NCI-H1092 (cell line): ENCODE results near the gene PDE6B.
"Not testable (repeated sequence)": the region's sequence is repeated elsewhere in the genome, so short reads cannot be mapped to it uniquely, and the experiment has no call there.

Experiments
- DNase-seq: peaks from one replicate; lab custom pipeline; 2025; lab: John Stamatoyannopoulos, UW

PDE6B gene

DNA sequence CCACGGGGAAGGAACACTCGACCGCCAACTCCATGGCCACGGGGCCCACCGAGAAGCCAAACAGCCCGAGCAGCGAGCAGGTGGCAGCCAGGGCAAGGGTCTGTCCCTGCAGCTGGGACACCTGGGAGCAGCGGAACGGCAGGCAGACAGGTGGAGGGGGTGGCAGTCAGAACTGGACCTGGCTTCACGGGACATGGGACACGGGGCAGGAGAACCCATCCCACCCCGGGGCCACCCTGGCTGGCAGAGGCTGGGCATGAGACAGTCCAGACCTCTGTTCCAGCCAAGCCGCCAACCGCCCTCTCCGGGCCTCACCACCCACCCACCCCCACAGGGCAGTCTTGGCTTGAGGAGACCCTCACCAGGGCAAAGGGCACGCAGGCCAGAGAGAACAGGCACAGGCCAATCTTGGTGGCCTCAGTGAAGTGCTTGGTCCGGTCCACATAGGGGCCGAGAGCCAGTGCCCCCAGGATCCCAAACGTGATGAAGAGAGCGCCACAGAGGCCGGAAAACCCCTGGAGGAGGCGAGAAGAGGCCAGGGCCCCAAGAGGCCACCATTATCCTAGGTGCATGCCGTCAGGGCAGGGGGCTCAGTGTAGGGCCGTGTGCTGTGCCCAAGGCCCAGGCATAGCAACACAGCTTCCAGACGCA lies 58.0 kb downstream of the PDE6B start:
- DNase-seq, result no peak

DNA sequence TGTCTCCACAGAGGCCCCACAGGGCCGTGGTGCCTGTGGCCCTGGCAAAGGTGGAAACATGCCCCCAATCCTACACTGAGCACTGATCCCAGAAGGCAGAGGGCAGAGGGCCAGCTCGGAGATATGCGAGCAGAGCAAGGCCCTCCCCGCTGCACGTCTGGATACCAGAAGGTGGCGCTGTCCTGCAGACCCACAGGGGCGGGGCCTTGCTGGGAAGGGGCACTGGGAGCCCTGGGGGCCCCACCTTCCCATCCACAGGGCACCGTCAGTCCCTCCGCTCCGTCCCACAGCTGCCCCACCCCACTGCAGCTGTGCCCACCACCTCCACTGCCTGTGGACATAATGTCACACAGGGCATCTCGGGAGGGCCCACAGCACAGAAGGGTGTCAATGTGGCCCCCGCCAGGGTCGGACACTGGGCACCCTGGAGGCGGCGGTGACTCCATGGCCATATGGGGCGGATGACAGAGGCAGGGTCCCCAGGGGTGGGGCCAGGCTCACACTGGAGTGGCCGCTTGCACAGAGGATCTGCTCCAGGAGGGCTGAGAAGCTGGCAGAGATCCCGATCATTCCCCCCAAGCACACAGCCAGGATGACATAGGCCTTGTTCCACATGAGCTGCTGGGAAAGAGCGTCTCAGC lies 58.7 kb downstream of the PDE6B start:
- peak; percentile 73 for DNase-seq

DNA sequence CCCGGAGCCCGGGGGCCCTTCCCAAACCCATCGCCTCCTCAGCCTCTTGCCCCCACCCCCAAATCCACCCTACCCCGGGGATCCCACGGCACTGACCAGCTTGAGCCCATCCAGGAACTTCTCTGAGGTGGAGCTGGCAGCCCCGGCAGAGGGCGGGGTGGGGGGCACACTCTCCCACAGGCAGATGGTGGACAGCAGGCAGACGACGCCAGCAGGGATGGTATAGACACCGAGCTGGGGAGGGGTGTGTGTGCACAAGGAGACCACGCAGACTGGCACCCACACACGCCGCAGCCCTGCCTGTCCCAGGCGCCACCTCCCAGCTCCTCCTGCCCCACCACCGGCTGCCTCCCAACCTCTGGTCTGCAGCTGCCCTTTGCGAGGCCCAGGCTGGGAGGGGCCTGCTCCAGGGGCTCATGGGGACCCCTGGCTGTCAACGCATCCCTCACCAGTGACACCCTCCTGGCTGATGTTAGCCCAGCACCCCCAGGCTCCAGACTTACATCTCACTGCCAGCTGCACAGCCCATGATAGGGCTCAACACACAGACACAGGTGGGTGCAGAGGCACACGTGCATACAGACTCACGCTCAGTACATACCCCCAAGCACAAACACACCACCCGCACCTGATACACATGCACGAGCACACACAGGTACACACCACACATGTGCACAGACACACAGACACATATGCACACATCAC lies 59.4 kb downstream of the PDE6B start:
- DNase-seq, result no peak

DNA sequence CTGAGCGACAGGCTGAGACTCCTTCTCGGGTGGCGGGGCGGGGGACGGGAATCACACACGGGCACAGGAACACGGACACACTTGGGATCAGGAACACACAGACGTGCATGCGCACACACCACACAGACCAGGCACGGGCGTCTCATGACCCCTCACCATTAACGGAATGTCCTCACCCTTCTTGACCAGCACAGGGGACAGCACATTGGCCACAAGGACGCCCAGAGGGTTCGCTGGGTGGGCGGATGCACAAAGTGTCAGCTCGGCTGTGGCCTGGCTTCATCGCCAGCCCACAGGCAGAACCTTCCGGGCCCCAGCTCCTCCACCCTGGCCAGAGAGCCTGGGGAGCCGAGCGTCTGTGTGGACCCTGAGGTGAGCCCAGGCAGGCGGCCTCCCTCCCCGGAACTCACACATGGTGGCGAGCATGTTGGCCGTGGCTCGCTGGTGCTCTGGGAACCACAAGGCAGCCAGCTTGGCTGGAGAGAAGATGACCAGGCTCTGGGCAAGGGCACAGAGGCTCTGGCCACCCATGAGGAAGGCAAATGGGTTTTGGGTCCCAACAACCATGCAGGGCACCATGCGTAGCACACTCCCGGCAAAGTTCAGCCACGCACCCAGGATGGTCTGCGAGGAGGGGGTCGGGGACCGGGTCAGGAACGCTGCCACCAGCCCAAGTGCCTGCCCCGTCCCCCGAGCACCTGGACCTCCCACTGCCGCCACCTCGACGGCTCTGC lies 60.5 kb downstream of the PDE6B start:
- no peak for DNase-seq

DNA sequence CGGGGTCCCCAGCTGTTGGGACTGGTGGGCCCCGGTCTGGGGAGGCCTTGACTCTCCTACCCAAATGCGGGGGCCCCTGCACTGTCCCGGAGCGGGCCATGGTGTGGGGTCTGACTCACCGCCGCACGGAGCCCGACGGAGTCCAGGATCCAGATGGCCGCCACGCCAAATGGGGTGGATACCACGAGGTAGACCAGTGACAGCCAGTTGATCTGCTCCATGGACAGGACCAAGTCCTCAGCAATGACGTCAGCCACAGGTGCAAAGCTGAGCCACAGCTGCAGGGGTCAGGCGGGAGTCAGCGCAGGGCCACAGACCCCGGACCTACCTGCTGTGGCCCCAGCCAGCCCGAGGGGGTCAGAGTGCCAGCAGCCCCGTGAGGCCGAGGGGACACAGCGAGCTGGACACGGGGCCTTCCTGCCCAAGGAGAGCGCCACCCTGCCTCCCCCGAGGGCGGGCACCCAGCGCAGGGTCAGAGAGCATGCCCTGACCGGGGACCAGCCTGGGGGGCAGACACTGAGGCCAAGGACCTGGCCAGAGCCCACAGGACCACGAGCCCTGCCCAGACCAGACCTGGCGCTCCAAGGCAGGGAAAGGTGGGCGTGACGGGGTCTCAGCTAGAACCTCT lies 61.2 kb downstream of the PDE6B start:
- no peak for DNase-seq

DNA sequence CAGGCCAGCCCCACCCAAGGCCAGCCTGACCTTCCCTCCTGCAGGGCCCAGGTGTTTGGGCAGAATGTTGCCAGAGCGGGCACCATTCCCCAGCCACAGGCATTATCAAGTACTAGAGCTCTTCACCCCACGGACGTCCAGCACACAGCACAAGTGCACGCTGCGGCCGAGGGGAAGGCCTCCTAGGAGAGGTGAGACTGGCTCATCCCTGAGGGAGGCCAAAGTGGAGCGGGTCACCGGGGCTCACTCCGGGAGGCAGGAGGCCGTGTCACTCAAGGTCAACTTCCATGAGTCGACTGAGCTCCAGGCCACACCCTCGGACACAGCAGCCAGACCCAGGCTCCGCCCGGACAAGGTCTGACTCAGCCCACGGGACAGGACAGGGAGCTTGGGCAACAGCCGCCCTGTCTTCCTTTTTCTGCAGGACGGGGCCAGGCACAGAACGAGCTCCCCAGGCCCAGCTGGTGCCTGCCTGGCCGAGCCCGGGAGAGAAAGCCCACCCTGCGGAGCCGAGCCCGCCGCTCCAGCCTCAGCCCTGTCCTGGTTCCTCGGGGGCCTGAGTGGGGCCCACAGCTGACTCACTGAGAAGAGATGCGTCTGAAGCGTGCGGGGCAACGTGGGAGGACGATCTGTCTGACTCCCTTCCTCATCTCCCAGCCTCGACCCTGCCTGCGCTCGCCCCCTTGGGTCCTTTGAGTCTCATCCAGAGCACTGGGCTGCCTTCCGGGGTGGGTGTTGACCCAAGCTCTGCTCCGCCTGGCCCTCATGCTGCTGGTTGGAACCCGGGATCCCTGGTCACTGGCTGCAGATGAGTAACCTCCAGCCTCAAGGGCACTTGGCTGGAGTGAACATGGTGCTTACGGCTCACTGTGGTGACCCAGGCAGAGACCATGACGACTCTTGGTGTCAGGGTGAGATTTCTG lies 61.9 kb downstream of the PDE6B start:
- no peak for DNase-seq

DNA sequence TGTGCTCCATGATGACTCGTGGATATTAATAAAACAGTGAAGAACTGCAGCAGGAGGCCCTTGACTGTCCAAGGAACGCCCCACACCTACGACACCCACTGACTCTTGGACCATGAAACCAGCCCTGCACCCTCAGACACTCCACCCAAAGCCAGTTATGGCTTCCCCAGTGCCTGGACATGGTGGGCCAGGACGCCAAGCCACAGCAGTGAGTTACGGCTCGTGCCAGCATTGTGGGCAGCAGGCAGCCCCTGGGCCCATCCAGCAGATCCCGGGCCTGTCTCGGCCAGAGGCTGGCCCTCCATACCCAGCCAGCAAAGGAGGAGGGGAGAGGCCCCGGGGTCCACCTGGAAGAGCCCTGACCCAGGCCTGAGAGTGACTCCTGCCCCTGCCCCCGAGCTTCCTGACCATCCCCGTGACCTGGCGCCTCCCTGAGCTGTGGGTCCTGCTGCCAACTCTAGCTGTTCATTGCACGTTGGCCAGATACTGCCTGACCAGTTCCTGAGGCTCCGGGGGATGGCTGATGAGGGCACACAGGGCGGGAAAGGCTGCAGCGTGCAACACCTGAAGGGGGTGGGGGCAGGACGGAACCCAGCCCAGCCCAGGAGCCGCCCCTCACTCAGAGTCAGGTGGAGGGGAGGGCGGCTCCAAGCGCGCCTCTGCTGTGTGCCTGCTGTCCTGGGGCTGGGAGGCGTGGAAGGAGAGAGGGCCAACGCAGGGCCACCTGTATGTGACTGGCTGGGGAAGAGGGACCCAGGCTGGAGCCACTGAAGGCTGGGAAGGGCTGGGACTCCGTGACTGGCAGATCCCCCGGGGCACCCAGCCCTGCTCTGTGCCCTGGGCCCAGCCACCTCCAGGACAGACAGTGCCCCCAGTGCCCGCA lies 62.8 kb downstream of the PDE6B start:
- no peak for DNase-seq

DNA sequence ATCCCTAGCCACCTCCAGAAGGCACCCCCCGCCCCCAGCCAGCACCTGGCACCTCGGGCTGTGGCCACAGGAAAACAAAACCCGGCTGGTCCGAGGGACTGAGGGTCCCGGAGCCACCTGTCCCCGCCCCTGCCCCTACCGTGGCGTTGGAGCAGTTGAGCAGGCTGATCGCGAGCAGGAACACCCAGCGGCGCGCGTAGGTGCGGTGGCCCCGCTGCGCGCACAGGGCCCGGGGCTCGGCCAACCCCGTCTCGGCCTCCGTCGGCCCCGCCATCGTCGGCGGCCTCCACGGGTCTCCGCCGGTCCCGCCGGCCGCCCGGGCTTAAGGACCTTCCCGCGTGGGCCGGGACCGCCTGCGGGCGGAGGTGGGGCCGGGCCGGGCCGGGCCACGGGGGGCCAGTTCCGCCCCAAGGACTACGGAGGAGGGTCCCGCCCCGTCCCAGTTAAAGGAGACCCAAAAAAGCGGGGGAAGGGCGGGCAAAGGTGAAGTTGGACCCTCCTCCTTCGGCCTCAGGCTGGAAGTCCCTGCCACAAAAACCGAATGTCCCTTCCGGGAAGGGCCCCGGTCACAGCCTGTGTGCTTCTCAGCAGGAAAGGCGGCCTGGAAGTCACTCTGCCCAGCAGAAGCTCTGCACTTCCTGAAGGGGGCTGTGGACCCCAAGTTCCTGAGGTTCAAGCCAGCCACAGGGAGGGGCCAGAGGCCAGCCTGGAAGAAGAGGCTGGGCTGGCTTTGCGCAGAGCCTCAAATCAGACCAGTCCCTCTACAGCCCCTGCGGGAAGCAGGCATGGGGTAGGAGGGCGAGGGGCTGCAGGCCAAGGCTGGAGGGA lies 63.7 kb downstream of the PDE6B start, which contains the start of gene SLC49A3:
SLC49A3 (minus strand) TSS at position 298 of the 828 bp plus-strand sequence; CDS start at position 274, 24 bp downstream.
- DNase-seq, result no peak

DNA sequence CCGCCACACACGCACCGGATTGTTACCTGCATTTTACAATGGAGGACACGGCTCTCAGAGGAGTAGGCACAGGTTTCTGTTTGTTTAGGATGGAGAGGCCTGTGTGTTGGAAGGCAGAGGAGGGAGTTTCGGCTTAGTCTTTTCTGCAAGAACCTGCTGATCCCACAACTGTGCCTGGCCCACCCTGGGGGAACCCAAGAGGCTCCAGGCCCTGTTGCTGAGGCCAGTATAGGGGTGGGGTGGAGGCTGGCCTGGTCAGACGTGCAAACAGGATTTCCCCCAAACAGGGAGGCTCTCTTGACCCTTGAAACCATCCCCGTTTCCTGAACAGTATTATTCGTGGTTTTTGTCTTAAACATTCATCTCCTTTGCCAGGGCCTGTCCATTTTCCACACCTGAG lies 64.3 kb downstream of the PDE6B start:
- no peak for DNase-seq

DNA sequence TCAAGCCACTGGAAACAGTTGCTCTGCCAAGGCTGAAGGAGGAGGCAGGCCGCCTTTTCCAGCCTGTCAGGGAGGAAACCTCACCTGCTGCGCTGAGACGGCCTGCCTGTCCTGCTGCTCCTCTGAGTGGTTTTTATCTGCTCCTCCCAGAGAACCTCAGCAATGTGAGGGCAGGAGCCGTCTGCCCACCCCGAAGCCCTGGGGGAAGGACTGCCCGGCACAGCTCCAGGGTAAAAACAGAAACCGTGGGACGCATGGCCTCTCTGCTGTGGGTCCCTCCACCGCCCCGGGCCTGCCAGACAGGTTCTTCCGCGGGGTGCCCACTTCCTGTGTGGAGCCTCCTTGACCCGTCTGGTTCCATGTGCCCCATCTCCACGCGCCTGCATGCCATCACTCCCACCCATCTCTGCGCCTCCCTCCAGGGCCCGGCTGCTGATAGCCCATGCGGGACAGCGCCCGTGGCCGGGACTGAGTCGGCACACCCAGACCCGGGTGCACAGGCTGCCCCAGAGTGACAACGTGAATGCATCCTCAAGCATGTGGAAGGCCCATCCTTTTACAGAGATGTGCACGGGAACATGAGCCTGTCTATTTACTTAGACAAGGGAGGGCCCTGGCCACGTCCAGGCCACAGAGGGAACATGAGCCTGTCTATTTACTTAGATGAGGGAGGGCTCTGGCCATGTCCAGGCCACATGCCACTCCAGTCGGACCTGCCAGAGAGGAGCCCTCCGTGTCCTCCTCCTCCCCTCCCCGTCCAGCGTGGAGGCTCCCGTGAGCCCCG lies 67.6 kb downstream of the PDE6B start:
- DNase-seq, result no peak

DNA sequence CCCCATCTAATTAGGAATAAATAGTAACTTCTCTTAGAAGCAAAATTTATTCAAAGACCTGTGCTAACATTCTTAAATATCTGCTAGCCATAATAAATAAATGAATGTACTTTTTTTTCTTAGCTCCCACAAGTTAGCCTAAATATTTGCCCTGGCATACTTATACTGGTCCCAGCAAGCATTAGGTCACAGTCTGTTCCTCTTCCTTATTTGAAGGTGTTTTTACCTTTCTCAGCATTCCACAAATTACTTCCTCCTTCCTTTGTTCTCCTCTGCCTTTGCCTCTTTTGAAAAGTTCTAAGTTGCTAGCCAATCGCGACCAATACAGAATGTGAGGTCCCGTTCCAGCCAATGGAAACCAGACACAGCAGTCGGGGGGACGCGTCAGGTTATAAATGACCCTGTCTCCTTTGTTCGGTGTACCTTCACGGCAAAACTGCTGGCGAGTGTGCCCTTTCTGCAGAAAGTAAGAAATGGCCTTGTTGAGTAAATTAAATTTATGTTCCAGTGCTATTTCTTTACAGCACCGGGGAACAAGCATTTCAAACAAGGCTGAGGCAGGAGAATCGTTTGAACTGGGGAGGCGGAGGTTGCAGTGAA lies 69.1 kb downstream of the PDE6B start:
- DNase-seq, result not testable (repeated sequence)

DNA sequence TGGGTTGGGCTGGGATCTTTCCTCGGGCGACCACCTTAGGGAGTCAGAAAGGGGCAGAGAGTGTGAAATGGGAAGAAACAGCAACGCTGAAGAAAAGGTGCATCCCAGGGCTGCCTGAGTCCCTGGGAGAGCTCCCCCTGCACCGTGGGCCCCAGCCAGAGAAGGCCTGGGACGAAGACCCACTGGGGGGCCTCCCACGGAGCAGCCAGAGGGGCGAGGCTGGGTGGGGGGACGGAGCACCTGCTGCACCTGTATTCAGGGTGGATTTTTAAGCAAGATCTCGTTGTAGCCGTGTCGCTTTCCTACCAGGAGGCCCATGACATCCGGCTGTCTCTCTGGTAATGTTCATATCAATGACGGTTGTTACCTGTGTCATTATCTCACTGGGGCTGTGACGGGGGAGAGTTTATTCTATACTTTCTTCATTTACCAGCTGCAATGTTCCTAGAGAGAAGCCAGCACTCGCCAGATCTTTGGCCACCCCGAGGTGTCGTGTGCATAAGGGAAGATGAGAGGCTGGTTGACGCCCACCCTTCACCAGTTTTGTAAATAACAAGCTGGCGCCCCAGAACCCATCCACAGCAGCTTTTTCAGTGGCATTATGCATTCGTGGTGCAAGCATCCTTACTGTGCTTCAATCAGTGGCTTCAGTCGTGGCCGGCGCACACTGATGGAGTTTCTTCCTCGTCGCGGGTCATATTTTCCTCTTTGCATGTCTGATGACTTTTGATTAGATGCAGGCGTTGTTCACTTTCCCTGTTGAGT lies 74.6 kb downstream of the PDE6B start:
- no peak for DNase-seq

DNA sequence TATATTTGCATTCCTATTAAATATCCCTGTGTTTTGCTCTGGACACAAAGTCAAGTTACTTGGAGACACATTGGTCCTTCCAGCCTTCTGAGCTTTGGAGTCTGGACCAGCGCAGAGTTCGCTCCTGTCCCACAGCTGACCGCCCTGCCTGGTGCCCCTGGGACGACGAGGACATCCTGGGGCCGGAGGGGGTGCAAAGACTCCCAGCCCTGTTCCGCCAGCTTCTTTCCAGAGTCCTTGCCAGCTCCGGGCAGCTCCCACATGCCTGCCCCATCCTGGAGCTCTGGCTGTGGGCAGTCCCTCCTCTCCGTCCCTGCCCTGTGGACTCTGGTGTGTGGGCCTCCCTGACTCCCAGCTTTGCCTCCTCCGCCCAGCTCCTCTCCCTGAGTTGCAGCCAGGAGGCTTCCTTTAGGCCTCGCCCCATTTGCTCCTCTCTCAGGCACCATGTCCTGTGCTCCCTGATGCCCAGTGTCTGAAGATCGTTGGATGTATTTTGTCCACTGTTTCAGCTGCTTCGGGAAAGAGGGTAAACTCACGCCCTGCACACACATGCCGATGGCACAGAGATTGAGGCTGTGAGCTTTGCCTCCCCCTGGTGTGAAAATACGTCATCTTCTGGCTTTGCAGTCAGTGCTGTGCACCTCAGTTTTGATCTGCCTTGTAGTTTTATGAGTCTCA lies 75.4 kb downstream of the PDE6B start:
- no peak for DNase-seq

DNA sequence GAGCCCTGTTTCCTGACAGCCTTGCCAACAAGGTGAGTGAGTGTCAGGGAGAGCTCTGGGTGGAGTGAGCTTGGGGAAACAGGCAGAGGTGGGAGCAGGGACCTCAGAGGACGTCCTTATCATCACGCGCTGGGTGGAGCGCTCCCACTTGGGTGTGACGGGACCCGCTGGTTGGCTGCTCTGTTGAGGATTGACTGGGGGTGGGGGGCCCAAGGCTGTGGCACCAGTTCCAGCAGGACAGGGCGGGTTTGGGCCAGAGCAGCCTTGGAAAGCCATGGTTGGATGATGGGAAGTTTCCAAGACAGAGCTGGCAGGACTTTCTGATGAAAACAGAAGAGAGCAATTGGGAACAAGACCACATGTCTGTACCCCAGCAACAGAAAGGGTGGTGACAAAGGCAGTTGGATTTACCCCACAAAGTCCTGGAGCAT lies 77.3 kb downstream of the PDE6B start:
- no peak for DNase-seq

DNA sequence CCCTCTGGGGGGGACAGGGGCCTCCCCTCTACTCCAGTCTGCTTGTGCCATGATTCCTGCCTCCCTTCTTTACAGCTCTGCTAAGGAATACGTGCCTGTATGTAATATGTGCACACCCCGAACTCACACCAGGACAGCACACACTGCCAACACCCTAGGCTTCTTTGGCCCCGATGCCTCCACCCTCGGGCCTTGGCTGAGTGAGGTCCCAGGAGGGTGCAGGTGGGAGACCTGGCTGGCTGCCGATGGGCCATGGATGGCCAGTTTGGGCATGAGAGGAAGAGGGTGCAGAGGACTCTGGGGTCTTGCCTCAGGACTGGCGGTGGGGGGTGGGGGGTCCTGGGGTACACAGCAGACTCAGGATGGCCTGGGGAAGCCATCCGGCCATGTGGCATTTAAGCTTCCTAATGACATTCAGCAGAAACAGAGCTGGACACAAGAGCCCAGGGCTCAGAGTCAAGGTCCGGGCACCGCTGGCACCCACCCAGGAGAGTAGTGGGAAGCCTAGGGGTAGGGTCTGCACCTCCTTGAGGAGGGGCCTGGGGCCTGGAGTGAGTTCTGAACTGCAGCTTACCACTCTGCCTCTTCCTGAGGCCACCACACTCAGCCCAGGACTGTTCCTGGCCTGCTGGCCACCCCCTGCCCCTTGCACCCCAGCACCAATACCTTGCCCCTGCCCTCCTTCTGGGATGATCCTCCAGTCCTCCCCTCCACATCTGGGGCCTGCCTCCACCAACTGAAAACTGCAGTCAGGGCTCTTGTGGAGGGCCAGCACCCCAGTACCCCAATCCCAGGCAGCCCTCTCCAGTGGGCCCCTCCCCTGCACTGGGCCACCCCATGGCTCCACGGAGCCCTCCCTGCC lies 78.2 kb downstream of the PDE6B start:
- DNase-seq, result no peak
